ENCODE measurements around the gene CASP8.
"Not testable (repeated sequence)": the region's sequence is repeated elsewhere in the genome, so short reads cannot be mapped to it uniquely, and the experiment has no call there.

Gene CASP8

DNA sequence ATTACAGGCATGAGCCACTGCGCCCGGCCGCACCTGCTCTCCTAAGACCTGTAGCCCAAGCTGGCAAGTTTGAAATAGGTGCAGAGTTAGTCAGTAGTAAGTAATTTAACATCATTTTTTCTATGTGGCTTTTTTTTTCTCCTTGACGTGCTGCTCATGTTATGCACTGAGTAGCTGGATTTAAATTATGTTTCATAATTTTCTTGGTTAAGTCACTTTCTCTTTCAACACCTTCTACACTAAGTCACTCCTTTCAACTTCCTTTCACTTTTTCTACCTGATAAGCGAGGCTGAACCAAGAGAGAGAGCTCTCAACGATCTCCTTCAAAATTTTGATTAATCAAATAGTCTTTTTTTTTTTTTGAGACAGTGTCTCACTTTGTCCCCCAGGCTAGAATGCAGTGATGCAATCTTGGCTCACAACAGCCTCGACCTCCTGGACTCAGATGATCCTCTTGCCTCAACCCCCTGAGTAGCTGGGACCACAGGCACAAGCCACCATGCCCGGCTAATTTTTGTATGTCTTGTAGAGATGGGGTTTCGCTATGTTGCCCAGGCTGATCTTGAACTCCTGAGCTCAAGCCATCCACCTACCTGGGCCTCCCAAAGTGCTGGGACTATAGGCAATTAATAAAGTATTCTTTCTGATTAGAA is 13.1 kb downstream of the CASP8 start:
- no peak for DNase-seq

DNA sequence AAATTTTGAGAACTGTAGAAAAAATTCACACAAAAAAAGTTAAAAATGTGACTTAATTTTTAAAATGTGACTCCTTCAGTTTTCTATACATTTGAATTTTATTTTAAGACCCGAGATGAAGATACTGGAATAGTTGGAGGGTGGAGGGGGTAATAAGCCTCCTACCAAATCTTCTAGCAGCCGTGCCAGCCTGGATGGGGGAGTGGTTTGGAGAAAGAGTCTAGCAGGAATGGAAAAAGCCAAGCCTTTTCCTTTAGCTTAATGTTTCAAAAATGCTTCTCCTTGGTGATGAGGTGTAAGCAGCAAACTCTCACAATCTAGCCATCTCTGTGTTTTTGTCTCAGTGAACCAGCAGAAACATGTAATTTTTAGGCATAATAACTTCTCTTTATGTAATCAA is 14.7 kb downstream of the CASP8 start:
- DNase-seq: no peak

DNA sequence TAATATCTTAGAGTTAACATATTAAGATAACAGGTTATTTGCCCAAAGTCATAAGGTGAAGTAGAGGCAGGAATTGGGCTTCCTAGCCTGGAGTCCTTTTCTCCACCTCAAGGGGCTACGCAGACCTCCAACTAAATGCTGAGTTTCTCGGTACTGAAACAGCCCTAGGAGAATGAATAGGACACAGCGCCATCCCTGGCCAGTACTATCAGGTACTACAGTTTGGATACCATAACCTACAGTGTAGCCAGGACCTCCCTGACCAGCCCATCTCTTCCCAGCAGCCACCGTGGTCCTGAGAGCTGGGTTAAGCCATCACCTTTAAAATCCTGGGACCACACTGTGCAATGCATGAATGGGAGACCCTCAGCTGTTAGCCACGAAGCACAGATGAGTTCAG is 15.7 kb downstream of the CASP8 start:
- no peak for DNase-seq

DNA sequence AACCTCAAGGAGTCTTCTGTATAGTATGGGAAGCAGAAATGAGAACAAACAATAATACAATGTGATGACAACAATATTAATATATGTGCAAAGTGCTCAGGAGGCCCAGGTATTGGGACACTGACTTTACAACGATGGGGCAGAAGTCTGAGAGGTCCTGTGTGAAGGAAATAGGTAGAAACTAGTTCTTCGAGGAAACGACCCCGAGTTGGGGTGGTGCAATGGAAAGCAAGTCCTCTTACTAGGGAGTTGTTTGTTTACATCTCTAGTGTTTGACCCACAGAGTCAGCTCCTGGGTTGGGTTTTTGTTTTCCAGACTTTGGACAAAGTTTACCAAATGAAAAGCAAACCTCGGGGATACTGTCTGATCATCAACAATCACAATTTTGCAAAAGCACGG is 16.2 kb downstream of the CASP8 start:
- DNase-seq: no peak

DNA sequence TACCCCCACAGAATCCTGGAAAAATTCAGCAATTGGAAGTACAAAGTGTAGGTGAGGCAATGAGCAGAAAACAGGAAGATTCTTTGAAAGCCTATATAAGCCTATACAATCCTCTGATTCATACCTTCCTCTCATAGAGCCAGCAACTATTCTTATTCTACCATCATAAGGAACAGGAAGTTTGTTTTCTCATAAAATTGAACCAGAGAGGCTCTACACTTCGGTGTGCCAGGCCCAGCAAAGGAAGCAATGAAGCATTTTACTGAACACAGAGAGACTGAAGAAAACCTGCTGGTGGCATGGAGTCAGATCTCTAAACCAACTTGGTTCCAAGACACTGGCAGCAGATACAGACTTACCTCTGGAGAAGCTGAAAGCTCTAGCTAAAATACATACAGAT is 18.7 kb downstream of the CASP8 start:
- DNase-seq: no peak

DNA sequence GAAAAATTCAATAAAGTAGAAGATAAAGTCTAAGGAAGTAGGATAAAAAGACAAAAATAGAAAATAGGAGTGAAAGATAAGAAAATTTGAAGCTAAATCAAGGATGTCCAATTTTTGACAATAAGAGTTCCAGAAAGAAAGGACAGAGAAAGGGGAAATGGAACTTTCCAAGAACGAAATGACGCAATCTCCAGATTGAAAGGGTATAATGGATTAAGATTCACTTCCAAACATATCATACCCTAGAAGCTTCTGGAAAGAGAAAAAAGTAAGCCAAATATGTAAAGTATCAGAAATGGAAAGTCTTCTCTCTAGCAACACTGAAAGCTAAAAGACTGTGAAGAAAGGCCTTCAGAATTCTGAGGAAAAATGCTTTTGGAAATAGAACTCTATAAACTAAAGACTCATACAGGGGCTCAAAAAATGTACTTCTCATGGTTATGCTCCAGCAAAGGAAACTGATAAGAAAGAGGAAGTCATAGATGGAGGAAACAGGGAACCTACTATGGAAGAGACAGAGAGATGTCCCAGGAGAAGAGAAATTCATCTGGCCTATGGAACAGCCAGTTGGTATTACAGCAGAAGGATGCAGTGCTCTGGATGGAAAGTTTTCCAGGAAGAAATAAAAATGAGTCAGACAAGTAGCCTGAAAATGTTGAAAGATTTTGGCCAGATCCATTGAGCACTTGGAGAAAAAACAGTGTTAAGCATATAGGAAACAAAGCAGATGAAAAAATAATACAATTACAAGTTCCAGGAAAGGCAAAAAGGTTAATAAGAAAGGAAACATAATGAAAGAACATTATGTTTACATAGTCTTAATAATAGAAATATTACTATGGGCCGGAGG is 20.1 kb downstream of the CASP8 start:
- DNase-seq: no peak

DNA sequence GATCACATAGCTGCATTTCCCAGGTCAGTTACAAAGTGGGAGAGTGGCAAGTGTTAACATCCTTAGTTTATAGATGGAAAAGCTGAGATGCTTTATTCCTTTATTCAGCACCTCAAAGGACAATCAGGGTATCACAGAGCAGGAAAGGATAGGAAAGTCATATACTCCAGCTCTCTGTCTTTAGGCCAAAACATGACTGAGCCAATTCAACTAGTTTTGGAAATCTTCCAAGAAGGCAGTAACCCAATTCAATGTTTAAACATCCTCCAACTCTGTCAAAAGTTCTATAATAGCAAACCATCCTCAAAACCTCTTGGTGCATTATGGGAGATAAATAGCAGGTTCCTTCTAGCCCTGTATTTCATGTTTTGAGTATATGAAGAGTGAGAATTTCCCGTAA is 25.2 kb downstream of the CASP8 start:
- DNase-seq: no peak

DNA sequence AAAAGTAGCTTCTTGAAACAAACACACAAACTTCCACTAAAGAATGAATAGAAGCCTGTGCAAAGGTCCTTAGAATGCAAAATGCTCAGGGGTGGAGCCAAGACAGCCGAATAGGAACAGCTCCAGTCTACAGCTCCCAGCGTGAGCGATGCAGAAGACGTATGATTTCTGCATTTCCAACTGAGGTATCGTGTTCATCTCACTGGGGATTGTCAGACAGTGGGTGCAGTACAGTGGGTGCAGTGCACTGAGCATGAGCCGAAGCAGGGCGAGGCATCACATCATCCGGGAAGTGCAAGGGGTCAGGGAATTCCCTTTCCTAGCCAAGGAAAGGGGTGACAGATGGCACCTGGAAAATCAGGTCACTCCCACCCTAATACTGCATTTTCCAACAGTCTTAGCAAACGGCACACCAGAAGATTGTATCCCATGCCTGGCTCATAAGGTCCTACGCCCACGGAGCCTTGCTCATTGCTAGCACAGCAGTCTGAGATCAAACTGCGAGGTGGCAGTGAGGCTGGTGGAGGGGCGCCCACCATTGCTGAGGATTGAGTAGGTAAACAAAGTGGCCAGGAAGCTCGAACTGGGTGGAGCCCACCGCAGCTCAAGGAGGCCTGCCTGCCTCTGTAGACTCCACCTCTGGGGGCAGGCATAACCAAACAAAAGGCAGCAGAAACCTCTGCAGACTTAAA is 30.3 kb downstream of the CASP8 start:
- not testable (repeated sequence) for DNase-seq

DNA sequence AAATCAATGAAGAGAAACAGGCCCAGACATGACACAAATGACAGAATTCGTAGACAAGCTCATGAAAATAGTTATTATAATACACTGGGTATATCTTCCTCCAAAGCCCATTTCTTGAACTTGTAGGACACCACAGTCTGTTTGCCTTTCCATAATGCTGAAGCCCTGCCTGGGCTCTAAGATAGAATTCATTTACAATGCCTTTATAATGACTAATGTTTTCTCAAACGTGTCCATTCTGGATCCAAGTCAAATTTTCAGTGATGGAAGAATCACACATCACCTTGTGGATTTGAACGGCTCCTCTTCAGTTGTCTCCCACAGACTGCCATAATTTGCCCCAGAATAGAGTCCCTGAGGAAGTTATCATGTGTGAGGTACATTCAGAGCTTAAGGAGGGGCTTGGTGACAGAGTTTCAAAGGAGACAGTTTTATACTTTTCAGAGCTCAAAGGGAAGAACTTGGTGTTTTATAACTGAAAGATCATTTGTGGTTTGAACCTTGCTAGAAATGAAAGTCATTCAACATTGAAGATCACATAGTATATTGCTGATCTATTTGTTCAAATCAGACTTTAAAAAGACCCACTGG is 38.2 kb downstream of the CASP8 start:
- no peak for DNase-seq

DNA sequence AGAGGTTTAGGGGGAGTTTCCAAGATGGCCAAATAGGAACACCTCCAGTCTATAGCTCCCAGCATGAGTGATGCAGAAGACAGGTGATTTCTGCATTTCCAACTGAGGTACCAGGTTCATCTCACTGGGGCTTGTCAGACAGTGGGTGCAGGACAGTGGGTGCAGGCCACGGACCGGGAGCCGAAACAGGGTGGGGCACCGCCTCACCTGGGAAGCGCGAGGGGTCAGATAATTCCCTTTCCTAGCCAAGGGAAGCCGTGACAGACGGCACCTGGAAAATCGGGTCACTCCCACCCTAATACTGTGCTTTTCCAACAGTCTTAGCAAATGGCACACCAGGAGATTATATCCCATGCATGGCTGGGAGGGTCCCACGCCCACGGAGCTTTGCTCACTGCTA is 39.6 kb downstream of the CASP8 start:
- not testable (repeated sequence) for DNase-seq

DNA sequence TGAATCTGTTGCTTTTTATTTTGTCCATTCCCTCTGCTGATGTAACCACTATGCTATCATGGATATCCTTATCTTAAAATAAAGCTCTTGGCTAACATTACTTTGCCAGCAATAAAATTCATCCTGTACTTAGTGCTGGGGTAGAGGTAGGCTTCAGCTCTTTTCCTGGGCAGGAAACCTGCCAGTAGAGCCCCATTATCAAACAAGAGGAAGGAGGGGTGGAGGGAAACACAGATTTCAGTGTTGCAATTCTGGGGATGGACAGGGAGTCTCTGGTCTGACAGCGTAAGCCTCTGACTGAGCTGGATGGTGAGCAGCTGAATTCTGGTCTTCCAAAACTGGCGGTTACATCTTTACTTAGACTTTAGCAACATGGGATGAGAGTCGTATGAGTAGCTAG is 47.5 kb downstream of the CASP8 start:
- no peak for DNase-seq

DNA sequence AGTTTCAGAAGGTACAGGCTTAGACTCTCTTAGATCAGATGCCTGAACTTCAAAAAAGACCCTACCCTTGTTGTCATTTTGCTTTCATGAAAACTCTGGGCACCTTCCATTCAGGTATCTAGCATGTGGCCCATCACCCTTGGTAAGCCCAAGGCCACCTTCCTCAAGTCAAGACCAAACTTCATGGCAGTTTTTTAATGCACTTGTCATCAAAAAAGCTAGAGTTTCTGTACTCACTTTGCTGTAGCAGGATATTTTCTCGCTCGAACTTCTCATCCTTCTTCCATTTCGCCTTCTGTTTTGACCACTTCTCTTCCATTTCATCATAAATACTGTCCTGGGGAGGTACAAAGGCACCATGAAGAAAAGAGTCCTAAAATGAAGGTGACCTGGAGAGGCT is 48.6 kb downstream of the CASP8 start:
- no peak for DNase-seq

DNA sequence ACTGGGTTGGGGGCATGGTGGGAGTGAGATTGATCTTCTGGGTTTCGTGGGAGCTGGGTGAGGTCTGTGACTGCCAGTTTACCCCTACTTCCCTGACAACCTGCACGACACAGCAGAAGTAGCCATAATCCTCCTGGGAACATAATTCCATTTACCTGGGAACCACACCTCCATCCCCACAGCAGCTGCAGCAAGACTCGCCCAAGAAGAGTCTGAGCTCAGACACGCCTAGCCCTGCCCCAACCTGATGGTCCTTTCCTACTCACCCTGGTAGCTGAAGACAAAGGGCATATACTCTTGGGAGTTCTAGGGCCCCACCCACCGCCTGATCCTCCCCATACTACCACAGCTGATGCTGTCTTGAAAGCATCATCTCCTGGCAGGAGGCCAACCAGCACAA is 53.0 kb downstream of the CASP8 start:
- DNase-seq: no peak

DNA sequence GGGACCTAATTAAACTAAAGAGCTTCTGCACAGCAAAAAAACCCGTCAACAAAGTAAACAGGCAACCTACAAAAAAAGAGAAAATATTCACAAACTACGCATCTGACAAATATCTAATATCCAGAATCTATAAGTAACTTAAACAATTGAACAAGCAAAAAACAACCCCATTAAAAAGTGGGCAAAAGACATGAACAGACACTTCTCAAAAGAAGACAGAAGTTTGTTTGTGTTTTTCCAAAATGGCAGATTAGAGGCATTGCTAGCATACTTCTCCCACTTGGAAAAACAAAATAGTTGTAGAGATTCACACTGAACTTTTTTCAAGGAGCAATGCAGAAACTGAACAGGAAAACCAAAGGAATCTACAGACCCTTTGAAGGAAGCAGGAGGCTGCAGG is 59.2 kb downstream of the CASP8 start:
- no peak for DNase-seq

DNA sequence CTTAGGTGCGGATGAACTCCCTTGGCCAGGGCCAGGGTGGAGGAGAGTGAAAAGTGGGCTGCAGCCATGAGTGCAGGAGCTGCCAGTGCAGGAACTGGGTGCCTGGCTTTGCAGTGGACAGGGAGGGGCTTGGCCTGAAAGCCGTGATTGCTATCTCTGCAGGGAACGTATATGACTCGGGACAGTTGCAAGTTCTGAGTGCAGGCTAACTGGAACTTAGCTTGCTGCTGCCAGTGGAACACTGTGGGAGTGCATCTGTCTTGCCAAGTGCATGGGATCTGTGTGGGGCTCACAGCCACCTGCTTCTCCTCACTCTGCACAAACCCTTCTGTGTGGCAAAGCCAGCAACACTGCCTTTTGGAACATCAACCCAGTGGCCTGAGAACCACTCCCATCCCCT is 59.9 kb downstream of the CASP8 start:
- DNase-seq: no peak

DNA sequence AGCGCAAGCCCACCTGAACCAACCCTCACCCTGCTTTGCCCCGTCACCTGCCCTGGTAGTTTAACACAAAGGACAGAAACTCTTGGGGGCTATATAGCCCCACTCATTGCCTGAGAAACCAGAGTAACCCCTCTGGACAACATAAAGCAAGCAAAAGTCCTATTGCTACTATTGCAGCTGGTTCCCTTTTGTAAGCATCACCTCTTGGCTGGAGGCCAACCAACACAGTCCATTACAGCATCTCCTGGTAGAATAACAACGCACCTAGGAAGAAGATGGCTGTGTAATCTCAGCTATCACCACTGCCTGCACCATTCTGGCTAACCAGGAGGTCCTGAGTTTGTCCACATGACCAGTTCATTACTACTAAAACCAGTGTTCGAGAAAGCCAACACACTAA is 60.4 kb downstream of the CASP8 start:
- DNase-seq: no peak

DNA sequence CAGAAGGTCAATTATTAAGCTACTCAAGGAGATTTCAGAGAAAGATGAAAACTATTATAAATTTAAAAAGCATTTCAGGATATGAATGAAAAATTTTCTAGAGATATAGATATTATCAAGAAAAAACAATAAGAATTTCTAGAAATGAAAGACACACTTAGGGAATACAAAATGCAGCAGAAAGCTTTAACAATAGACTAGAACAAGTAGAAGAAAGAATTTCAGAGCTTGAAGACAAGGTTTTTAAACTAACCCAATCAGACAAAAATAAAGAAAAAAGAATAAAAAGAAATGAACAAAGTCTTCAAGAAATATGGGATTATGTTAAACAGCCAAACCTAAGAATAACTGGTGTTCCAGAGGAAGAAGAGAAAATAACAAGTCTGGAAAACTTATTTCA is 62.4 kb downstream of the CASP8 start:
- DNase-seq: no peak

DNA sequence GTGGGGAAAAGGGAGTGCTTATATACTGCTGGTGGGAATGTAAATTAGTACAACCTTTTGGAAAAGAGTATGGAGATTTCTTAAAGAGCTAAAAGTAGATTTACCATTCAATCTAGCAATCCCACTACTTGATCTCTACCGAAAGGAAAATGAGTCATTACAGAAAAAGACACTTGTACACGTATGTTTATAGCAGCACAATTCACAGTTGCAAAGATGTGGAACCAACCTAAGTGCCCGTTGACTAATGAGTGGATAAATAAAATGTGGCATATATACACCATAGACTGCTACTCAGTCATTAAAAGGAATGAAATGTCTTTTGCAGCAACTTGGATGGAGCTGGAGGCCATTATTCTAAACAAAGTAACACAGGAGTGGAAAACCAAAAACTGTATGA is 67.3 kb downstream of the CASP8 start:
- no peak for DNase-seq

DNA sequence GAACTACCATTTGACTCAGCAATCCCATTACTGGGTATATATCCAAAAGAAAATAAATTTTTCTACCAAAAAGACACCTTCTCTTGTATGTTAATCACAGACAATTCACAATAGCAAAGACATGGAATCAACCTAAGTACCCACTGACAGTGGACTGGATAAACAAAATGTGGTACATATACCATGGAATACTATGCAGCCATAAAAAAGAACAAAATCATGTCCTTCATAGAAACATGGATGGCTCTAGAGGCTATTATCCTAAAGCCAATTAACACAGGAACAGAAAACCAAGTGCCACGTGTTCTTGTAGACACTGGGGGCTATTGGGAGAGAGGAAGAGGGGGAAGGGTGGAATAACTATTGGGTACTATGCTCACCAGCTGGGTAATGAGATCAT is 69.1 kb downstream of the CASP8 start:
- no peak for DNase-seq

Measured in CD4-positive, alpha-beta T cell treated with Interleukin-6 for 4 hours (primary cell).